HG03064 (cell line): ENCODE measurements around the gene P2RY13.
A peak's percentile ranks its signal among the peaks of the same experiment; 100 is the strongest.

Experiments used
- ATAC-seq: cut with Tn5 transposase; IDR thresholded peaks from one replicate; pipeline ENCODE4 v1.9.1; 2021; ENCODE audit warnings: low read depth; ENCODE audit not compliant: unreplicated experiment

Gene P2RY13

DNA sequence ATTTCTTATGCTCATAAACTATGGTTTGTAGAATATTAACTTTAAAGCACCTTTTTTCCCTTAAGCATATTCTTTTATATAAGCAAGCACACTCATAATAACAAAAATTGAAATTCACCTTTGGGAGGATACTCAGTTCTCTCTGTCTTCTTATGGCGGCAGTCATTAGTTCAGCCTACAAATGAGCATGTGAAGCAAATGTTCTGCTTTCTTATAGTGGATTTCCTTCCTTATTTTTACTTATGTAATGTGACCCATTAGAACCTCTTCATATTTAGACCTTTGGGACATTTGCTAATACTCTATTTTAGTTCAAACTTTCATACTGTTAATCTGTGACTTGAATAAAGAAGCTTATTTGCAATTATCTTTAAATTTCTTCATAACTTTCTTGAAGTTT is at the start of gene P2RY13:
TSS of gene P2RY13 (minus strand) at position 187 of the 400 bp plus-strand sequence. CDS start at position 166, 21 bp downstream.
- no peak for ATAC-seq

- ATAC-seq = peak; percentile 57
These were observed 48.5 kb upstream of the P2RY13 start for GRCh38 chr3:151377768-151378385.

GRCh38 chr3:151372063-151372820 is 42.9 kb upstream of the P2RY13 start:
- no peak for ATAC-seq

DNA sequence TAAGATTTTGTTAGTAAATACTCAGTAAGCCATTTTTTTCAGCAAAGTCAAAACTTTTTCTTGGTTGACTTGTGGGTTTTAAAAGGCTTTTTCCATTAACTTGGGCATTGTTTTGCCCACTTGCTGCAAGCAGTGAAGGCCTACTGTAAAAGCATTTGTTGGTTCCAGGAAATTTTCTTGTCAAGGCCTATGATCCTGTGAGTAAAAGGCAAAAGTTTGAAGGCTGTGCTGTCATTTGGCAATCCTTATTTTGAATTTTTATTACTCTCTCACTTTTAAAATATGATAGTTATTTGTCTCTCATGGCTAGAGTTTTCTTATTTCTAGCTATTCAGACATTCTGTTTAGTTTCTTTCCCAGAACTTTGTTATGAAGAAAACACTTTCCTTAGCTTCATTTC is 42.2 kb upstream of the P2RY13 start:
- no peak for ATAC-seq

GRCh38 chr3:151367448-151367847 is 38.1 kb upstream of the P2RY13 start:
- no peak for ATAC-seq

DNA sequence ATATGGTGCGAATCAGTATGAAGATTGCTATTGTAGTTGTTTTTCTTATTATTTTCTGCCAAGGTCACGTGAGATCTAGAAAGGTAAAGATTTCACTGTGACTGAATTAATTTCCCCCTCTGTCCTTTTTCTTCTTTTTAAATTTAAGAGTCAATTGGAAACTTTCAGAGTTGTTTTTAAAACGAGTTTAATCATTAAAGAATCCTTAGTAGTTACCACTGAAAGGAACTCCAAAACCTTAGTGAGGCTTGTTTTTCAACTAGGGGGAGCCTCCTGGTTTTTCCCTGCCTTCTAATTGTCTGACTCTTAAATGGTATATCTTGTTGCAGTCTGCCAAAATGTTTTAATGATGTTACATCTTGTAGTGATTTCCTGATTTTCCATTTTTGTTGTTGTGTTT is 37.6 kb upstream of the P2RY13 start:
- ATAC-seq = no peak

GRCh38 chr3:151362751-151363174 is 33.4 kb upstream of the P2RY13 start:
- ATAC-seq = no peak

GRCh38 chr3:151357463-151357850 is 28.1 kb upstream of the P2RY13 start:
- ATAC-seq = no peak

DNA sequence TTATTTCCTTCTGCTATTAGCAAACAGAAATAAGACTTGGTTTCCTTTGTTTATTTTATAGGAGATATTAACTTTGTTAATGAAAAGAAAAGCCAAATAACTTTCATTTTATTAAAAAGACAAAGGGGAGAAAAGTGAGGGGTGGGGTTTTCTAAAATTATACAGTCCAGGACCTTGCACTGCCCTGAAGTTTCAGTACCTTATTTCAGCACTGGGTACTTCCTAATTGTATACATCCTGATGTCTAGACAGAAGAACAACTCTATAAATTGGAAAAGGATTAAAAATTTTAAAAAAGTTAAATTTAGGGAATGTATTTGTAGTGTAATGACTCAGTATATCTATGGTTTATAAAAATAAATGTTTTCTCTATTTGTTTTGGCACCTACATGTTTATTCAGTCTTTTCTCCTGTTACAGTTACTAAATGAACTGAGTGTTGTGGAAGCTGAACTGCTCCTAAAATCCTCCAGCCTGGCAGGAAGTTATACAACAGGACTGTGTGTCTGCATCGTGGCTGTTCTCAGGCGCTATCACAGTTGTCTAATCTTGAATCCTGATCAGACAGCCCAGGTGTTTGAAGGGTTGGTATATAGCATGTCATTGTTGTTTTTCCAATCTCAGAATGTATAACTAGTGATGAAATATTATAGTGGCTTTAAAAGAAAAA is 27.6 kb upstream of the P2RY13 start:
- no peak for ATAC-seq

DNA sequence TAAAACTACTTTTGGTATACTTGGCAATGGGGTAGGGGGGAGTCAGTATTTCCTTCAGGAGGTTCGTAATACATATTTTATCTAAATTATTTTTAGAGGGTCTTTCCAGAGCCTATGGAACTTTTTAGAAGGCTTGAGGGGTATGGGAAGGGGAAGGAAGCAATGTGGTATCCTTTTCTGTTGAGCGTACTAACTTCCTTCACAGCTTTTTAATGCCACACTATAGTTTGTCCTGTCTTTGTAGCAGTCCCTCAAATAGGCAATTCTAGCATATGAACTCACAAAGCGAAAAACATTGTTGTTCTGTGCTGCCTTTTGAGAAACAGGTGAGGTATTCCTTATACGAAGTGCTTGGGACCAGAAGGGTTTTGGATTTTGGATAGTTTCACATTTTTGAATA is 22.3 kb upstream of the P2RY13 start:
- no peak for ATAC-seq

DNA sequence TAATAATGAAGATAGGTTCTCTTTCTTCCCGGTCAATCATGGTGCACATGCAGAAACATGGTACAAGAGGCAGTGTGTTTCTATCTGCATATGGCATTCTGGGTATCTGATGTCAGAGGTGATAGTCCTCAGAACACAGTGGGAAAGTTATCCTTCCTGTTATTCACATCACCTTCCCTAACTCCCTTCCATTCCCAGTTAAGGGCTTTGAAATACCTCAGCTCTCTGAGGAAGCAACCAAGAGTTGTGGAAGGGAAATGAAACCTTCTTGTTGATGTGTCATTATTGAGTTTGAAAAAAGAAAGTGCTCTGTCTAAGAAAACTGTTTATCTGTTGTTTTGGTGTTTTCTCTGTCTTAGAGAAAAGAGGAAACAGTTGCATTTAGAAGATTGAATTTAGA is 21.9 kb upstream of the P2RY13 start:
- no peak for ATAC-seq

- no peak for ATAC-seq
These were observed 21.3 kb upstream of the P2RY13 start for GRCh38 chr3:151350656-151351055.

- ATAC-seq = no peak
These were observed 18.1 kb upstream of the P2RY13 start for GRCh38 chr3:151347432-151347831.

- no peak for ATAC-seq
These were observed 16.9 kb upstream of the P2RY13 start for GRCh38 chr3:151346292-151346691.

GRCh38 chr3:151345859-151346258 is 16.5 kb upstream of the P2RY13 start:
- ATAC-seq = no peak

DNA sequence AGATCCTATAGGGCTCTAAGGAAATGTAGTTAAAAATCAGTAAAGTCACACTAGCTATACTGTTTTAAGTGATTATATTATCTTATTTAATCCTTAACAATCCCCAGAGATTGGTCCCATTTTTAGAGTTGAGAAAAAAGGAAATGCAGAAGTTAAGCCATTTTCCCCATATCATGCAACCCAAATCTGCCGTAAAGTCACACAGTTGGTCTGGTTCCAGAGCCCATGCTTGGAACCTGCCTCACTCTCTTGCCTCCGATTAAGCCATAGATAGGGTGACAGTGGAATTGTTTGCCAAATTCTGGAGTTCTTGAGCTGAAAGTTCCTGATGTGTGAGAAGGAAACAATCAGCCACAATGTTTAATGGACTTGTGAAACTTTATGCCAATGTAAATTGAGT is 2.3 kb upstream of the P2RY13 start:
- ATAC-seq = no peak

DNA sequence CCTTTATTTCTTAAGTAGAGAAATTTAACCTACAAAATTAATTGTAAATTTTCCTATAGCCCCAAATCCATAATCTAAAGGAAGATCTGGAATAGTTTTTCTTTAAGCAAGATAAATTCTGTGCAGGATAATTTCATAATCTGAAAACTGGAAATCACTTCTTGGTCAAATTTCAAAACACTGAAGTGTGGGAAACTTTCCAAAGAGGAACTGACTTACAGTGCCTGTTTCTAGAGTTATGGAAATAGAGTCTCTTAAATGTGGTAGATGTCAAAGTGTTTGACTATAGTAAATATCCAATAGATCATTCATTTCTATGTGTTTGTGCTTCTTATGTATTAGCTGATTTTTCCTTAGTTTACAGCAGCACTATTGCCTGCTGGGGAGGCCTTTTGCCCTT is 1.6 kb upstream of the P2RY13 start:
- no peak for ATAC-seq

DNA sequence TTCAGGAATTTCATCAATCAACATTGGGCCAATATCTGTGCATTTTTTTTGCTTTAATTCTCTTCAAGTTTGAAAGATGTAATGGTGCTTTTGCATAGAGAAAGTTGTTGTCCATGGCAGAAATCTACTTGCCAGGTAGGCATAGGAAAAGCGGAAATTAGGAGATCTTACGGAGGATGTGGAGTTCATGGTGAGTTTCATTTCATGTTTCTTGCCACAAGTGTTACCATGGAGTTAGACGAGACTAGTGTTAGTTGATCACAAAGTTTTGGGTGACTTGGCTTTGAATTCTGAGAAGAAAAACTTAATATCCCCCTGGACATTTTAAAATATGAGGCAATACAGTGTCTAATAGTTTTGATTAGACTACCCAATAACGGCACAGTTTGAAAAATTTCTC is 1.0 kb upstream of the P2RY13 start:
- no peak for ATAC-seq

- ATAC-seq = no peak
These were observed 902 bp downstream of the P2RY13 start for GRCh38 chr3:151328298-151328995.

DNA sequence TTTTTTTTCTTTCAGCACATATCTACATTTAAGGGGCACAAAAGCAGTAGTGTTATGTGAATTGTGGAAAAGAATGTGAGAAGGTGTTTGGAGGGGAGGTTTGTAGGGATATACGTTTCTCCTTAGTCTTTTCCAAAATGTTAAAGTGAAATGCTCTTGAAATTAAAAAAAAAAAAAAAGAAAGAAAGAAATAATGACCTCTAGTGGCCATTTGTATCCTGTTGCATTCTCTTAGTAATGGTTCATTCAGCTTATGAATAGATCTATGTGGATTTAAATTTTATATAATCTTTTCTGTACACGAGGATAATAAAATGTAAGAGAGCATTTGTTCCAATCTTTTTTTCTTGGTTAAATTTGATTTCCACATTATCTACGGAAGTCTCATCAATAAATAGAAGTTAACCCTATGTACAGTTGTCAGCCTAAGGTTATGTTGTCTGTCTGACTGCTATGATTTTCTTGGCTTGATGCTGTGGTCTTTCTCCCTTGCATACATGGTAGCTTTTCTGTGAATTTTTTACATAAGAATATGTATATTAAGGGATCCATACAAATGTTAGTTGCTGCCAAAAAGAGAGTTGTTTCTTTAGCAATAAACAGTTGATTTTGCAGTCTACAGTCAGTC is 1.7 kb downstream of the P2RY13 start:
- no peak for ATAC-seq

GRCh38 chr3:151322511-151322910 is 6.8 kb downstream of the P2RY13 start:
- ATAC-seq = no peak
